Smooth muscle cell (in vitro differentiated cells): Measurements from ENCODE around the gene CDH20. TPM values are rescaled to one million over a fixed set of nuclear protein-coding genes. Genes with fewer than 3 reads are reported as not detected.

Experiments used
- DNase-seq: peaks from one replicate; lab custom pipeline; 2025; ENCODE audit not compliant: unreplicated experiment; lab: John Stamatoyannopoulos, UW
- H2AFZ ChIP-seq: fragments of 200-600 bp; sonication (generic); 2 replicates; pipeline ENCODE4 v1.6.0; 2016; ENCODE audit warnings: antibody characterized with exemption, low read depth, mild to moderate bottlenecking
- H3F3A ChIP-seq: fragments of 200-600 bp; sonication (generic); 2 replicates; pipeline ENCODE4 v1.6.0; 2017; ENCODE audit warnings: antibody characterized with exemption, low read depth
- H3K27ac ChIP-seq: fragments of 200-600 bp; sonication (generic); 2 replicates; pipeline ENCODE4 v1.5.1; 2016; ENCODE audit warnings: low read depth, mild to moderate bottlenecking
- H3K27me3 ChIP-seq: fragments of 200-600 bp; sonication (generic); 2 replicates; pipeline ENCODE4 v1.6.1; 2016; ENCODE audit warnings: low read depth, mild to moderate bottlenecking
- H3K36me3 ChIP-seq: fragments of 200-600 bp; sonication (generic); 2 replicates; pipeline ENCODE4 v1.5.1; 2016; ENCODE audit warnings: low read depth
- H3K4me1 ChIP-seq: fragments of 200-600 bp; sonication (generic); 2 replicates; pipeline ENCODE4 v1.5.1; 2016; ENCODE audit warnings: low read depth
- H3K4me2 ChIP-seq: fragments of 200-600 bp; sonication (generic); 2 replicates; pipeline ENCODE4 v1.6.0; 2016; ENCODE audit warnings: mild to moderate bottlenecking
- H3K4me3 ChIP-seq: fragments of 200-600 bp; sonication (generic); 2 replicates; pipeline ENCODE4 v1.5.1; 2016; ENCODE audit warnings: mild to moderate bottlenecking
- H3K79me2 ChIP-seq: fragments of 200-600 bp; sonication (generic); 2 replicates; pipeline ENCODE4 v1.6.0; 2016; ENCODE audit warnings: low read depth, mild to moderate bottlenecking
- H3K9ac ChIP-seq: fragments of 200-600 bp; sonication (generic); 2 replicates; pipeline ENCODE4 v1.6.0; 2016; ENCODE audit warnings: low read depth
- H3K9me3 ChIP-seq: fragments of 200-600 bp; sonication (generic); replicated peaks from 2 replicates; pipeline ENCODE4 v1.5.1; 2016; ENCODE audit warnings: low read depth
- H4K20me1 ChIP-seq: fragments of 200-600 bp; sonication (generic); 2 replicates; pipeline ENCODE4 v1.6.0; 2016; ENCODE audit warnings: low read depth
- WGBS: methylation state at CpG from one replicate; pipeline ENCODE4 v1.1.7; 2016; ENCODE audit warnings: low lambda C conversion rate; 5-methylcytosine and 5-hydroxymethylcytosine counted together
- polyA plus RNA-seq: library from polyadenylated mRNA; unstranded; fragments of >200 nt; fragmentation: Nextera tagmentation; extraction: Ambion mirVana; gene quantifications from 2 replicates; pipeline ENCODE4 v1.2.1, GENCODE V29; 2016
- total RNA-seq: library from RNA; depleted of rRNA; stranded (reverse); fragments of >200 nt; gene quantifications from 2 replicates; pipeline ENCODE4 v1.2.3, GENCODE V29; 2014
- TF ChIP-seq, protein P1 (sequence below): fragments of 200-600 bp; sonication (generic); IDR thresholded peaks from 2 replicates; pipeline ENCODE4 v1.5.1; 2017; ENCODE audit warnings: borderline replicate concordance, mild to moderate bottlenecking, antibody characterized with exemption; ENCODE audit not compliant: insufficient read depth, poor library complexity, severe bottlenecking

Gene CDH20
- total and polyA plus RNA-seq, 2 experiments from 2014 or later, result 0.10 TPM; not detected in 1

GRCh38 chr18:61572871-61573270, 239.6 kb downstream of the CDH20 start:
- Histone ChIP-seq H3K27me3 (no peaks in the 10 kb centered on the region), H3K4me2 (no peak overlapping the region), H4K20me1 (no peaks in the 10 kb centered on the region), H3F3A (no peaks in the 10 kb centered on the region), H3K4me3 (no peak overlapping the region), H3K36me3 (no peaks in the 10 kb centered on the region), H3K27ac (no peak overlapping the region), H3K79me2 (no peaks in the 10 kb centered on the region), H2AFZ (no peak overlapping the region), H3K9ac (no peak overlapping the region), H3K9me3 (no peaks in the 10 kb centered on the region), H3K4me1 (no peaks in the 10 kb centered on the region)
- TF ChIP-seq, protein P1, sequence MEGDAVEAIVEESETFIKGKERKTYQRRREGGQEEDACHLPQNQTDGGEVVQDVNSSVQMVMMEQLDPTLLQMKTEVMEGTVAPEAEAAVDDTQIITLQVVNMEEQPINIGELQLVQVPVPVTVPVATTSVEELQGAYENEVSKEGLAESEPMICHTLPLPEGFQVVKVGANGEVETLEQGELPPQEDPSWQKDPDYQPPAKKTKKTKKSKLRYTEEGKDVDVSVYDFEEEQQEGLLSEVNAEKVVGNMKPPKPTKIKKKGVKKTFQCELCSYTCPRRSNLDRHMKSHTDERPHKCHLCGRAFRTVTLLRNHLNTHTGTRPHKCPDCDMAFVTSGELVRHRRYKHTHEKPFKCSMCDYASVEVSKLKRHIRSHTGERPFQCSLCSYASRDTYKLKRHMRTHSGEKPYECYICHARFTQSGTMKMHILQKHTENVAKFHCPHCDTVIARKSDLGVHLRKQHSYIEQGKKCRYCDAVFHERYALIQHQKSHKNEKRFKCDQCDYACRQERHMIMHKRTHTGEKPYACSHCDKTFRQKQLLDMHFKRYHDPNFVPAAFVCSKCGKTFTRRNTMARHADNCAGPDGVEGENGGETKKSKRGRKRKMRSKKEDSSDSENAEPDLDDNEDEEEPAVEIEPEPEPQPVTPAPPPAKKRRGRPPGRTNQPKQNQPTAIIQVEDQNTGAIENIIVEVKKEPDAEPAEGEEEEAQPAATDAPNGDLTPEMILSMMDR, result no peak
- no peak for DNase-seq
- WGBS, result 87% methylated on average over 1 of the region's 1 CpG

DNA sequence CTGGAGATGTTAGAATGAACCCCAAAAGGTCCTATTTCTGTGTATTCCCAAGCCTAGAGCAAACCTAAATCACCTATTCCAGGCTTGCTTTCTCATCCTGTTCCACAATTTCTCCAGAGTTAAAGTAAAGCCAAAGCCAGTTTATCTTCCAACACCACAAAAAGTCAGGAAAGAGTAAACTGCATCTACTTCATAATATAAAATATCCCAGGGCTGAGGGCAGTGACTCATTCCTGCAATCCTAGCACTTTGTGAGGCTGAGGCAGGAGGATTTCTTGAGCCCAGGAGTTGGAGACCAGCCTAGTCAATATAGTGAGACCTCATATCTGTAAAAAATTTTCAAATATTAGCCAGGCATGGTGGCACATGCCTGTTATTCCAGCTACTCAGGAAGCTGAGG, 241.4 kb downstream of the CDH20 start:
- no peak for DNase-seq
- Histone ChIP-seq H3K79me2 (no peaks in the 10 kb centered on the region), H3K4me3 (no peak overlapping the region), H3K4me1 (no peaks in the 10 kb centered on the region), H3K4me2 (no peak overlapping the region), H3K27me3 (no peaks in the 10 kb centered on the region), H4K20me1 (no peaks in the 10 kb centered on the region), H3K27ac (peak overlapping the region; percentile 3), H3K36me3 (no peaks in the 10 kb centered on the region), H2AFZ (no peak overlapping the region), H3K9me3 (no peaks in the 10 kb centered on the region), H3K9ac (no peak overlapping the region), H3F3A (no peaks in the 10 kb centered on the region)
- TF ChIP-seq, protein P1, result no peak

- Histone ChIP-seq H3F3A (no peaks in the 10 kb centered on the region), H3K4me3 (no peak overlapping the region)
- DNase-seq, result no peak
Measured at GRCh38 chr18:61575419-61575818, 242.2 kb downstream of the CDH20 start.

GRCh38 chr18:61578846-61579245, 245.6 kb downstream of the CDH20 start:
- Histone ChIP-seq H3K36me3 (no peaks in the 10 kb centered on the region), H3K4me3 (no peak overlapping the region), H3K27ac (no peak overlapping the region), H3K27me3 (no peaks in the 10 kb centered on the region), H3F3A (no peaks in the 10 kb centered on the region), H3K9me3 (no peaks in the 10 kb centered on the region), H3K9ac (no peak overlapping the region), H2AFZ (no peak overlapping the region), H3K4me2 (no peak overlapping the region), H3K4me1 (no peaks in the 10 kb centered on the region), H3K79me2 (no peaks in the 10 kb centered on the region), H4K20me1 (no peaks in the 10 kb centered on the region)
- no peak for DNase-seq
- WGBS, result 92% methylated on average over 2 of the region's 2 CpGs
- TF ChIP-seq, protein P1, result no peak

More at GRCh38 chr18:61575419-61575818, 242.2 kb downstream of the CDH20 start:
- no peak overlapping the region for H2AFZ ChIP-seq
- no peaks in the 10 kb centered on the region for H3K9me3 ChIP-seq
- no peaks in the 10 kb centered on the region for H3K4me1 ChIP-seq
- no peaks in the 10 kb centered on the region for H3K36me3 ChIP-seq
- no peaks in the 10 kb centered on the region for H3K79me2 ChIP-seq
- no peak overlapping the region for H3K27ac ChIP-seq
- WGBS, result 25% methylated on average over 3 of the region's 3 CpGs
- no peaks in the 10 kb centered on the region for H3K27me3 ChIP-seq
- TF ChIP-seq, protein P1, result no peak
- no peak overlapping the region for H3K4me2 ChIP-seq
- no peak overlapping the region for H3K9ac ChIP-seq
- H4K20me1 ChIP-seq, result no peaks in the 10 kb centered on the region
